ENCODE data around the gene CD68.

Gene CD68

GRCh38 chr17:7606280-7606679 is 26.8 kb downstream of the CD68 start:
- TF ChIP-seq GATA3 (IDR thresholded peaks at IDR 0.05; ENCODE audit: low read depth, low read length) (no peak), GATA2 (IDR thresholded peaks at IDR 0.05; ENCODE audit: low read depth, low read length) (no peak)

GRCh38 chr17:7610641-7611040 is 31.2 kb downstream of the CD68 start:
- TF ChIP-seq GATA2 (IDR thresholded peaks at IDR 0.05; ENCODE audit: low read depth, low read length) (no peak), GATA3 (IDR thresholded peaks at IDR 0.05; ENCODE audit: low read depth, low read length) (no peak)

GRCh38 chr17:7611635-7612293 is 32.3 kb downstream of the CD68 start:
- TF ChIP-seq GATA3 (IDR thresholded peaks at IDR 0.05; ENCODE audit: low read depth, low read length) (no peak), GATA2 (IDR thresholded peaks at IDR 0.05; ENCODE audit: low read depth, low read length) (no peak)

GRCh38 chr17:7612294-7612640 is 32.8 kb downstream of the CD68 start:
- TF ChIP-seq GATA2 (IDR thresholded peaks at IDR 0.05; ENCODE audit: low read depth, low read length) (no peak), GATA3 (IDR thresholded peaks at IDR 0.05; ENCODE audit: low read depth, low read length) (no peak)

GRCh38 chr17:7613769-7614424 is 34.5 kb downstream of the CD68 start:
- no peak for TF ChIP-seq GATA3 (IDR thresholded peaks at IDR 0.05; ENCODE audit: low read depth, low read length)
- TF ChIP-seq GATA2 (IDR thresholded peaks at IDR 0.05; ENCODE audit: low read depth, low read length): no peak

- TF ChIP-seq GATA2 (IDR thresholded peaks at IDR 0.05; ENCODE audit: low read depth, low read length) (no peak), GATA3 (IDR thresholded peaks at IDR 0.05; ENCODE audit: low read depth, low read length) (no peak)
Observed at GRCh38 chr17:7614425-7615264, 35.2 kb downstream of the CD68 start, which contains the start of gene FXR2. FXR2 (minus strand) TSS chr17:7614897; CDS start chr17:7614532, 365 bp downstream.

GRCh38 chr17:7615265-7615747 is 35.9 kb downstream of the CD68 start:
- TF ChIP-seq GATA3 (IDR thresholded peaks at IDR 0.05; ENCODE audit: low read depth, low read length): no peak

- TF ChIP-seq GATA2 (IDR thresholded peaks at IDR 0.05; ENCODE audit: low read depth, low read length) (no peak), GATA3 (IDR thresholded peaks at IDR 0.05; ENCODE audit: low read depth, low read length) (no peak)
Observed at GRCh38 chr17:7618608-7619007, 39.2 kb downstream of the CD68 start.

- TF ChIP-seq GATA3 (IDR thresholded peaks at IDR 0.05; ENCODE audit: low read depth, low read length): no peak
- TF ChIP-seq GATA2 (IDR thresholded peaks at IDR 0.05; ENCODE audit: low read depth, low read length): no peak
Observed at GRCh38 chr17:7620835-7621234, 41.4 kb downstream of the CD68 start.

- TF ChIP-seq GATA3 (IDR thresholded peaks at IDR 0.05; ENCODE audit: low read depth, low read length): no peak
- TF ChIP-seq GATA2 (IDR thresholded peaks at IDR 0.05; ENCODE audit: low read depth, low read length): no peak
Observed at GRCh38 chr17:7623661-7624060, 44.2 kb downstream of the CD68 start.

- TF ChIP-seq GATA3 (IDR thresholded peaks at IDR 0.05; ENCODE audit: low read depth, low read length): no peak
- no peak for TF ChIP-seq GATA2 (IDR thresholded peaks at IDR 0.05; ENCODE audit: low read depth, low read length)
Observed at GRCh38 chr17:7626307-7626706, 46.9 kb downstream of the CD68 start.

GRCh38 chr17:7626956-7627249 is 47.5 kb downstream of the CD68 start:
- TF ChIP-seq GATA3 (IDR thresholded peaks at IDR 0.05; ENCODE audit: low read depth, low read length) (no peak), GATA2 (IDR thresholded peaks at IDR 0.05; ENCODE audit: low read depth, low read length) (no peak)

GRCh38 chr17:7627250-7628121 is 48.0 kb downstream of the CD68 start, which contains the start of gene SAT2:
SAT2 (minus strand) TSS chr17:7627821; CDS start chr17:7627635, 186 bp downstream.
- no peak for TF ChIP-seq GATA2 (IDR thresholded peaks at IDR 0.05; ENCODE audit: low read depth, low read length)
- no peak for TF ChIP-seq GATA3 (IDR thresholded peaks at IDR 0.05; ENCODE audit: low read depth, low read length)
